ENCODE data around the gene NDP.

The NDP gene

GRCh38 chrX:43974741-43975465 is 1.7 kb upstream of the NDP start:
- in situ Hi-C loops (cut with MboI; ENCODE audit: low sequenced_read_pairs, unreplicated experiment): no loop called here
- TF ChIP-seq CTCF (IDR thresholded peaks at IDR 0.05; ENCODE audit: borderline replicate concordance, control extremely low read depth, extremely low read depth, insufficient read depth, missing control alignments): no peak
- DNase-seq (ENCODE audit: low spot score): no peak

- in situ Hi-C loops (cut with MboI; ENCODE audit: low sequenced_read_pairs, unreplicated experiment): no loop called here
- no peak for DNase-seq (ENCODE audit: low spot score)
- TF ChIP-seq CTCF (IDR thresholded peaks at IDR 0.05; ENCODE audit: borderline replicate concordance, control extremely low read depth, extremely low read depth, insufficient read depth, missing control alignments): no peak
Measured at GRCh38 chrX:43974100-43974475, 898 bp upstream of the NDP start.

GRCh38 chrX:43971966-43972961 is 926 bp downstream of the NDP start:
- TF ChIP-seq CTCF (IDR thresholded peaks at IDR 0.05; ENCODE audit: borderline replicate concordance, control extremely low read depth, extremely low read depth, insufficient read depth, missing control alignments): no peak
- no peak for DNase-seq (ENCODE audit: low spot score)
- in situ Hi-C loops (cut with MboI; ENCODE audit: low sequenced_read_pairs, unreplicated experiment): no loop called here

GRCh38 chrX:43970528-43970927 is 2.7 kb downstream of the NDP start:
- no peak for TF ChIP-seq CTCF (IDR thresholded peaks at IDR 0.05; ENCODE audit: borderline replicate concordance, control extremely low read depth, extremely low read depth, insufficient read depth, missing control alignments)
- no peak for DNase-seq (ENCODE audit: low spot score)
- in situ Hi-C loops (cut with MboI; ENCODE audit: low sequenced_read_pairs, unreplicated experiment): no loop called here

- DNase-seq (ENCODE audit: low spot score): no peak
- in situ Hi-C loops (cut with MboI; ENCODE audit: low sequenced_read_pairs, unreplicated experiment): no loop called here
- TF ChIP-seq CTCF (IDR thresholded peaks at IDR 0.05; ENCODE audit: borderline replicate concordance, control extremely low read depth, extremely low read depth, insufficient read depth, missing control alignments): no peak
Measured at GRCh38 chrX:43969504-43970501, 3.4 kb downstream of the NDP start.

GRCh38 chrX:43968359-43968781 is 4.8 kb downstream of the NDP start:
- in situ Hi-C loops (cut with MboI; ENCODE audit: low sequenced_read_pairs, unreplicated experiment): no loop called here
- no peak for TF ChIP-seq CTCF (IDR thresholded peaks at IDR 0.05; ENCODE audit: borderline replicate concordance, control extremely low read depth, extremely low read depth, insufficient read depth, missing control alignments)
- no peak for DNase-seq (ENCODE audit: low spot score)

All from GM13976 (cell line).